HepG2 (cell line): Measurements from ENCODE around the gene NTM. TPM values are rescaled to one million over a fixed set of nuclear protein-coding genes. Genes with fewer than 3 reads are reported as not detected.

Experiments used
- ATAC-seq: fragments of 200-7000 bp; cut with Tn5 transposase; 3 replicates; pipeline ENCODE4 v1.9.1; 2020; ENCODE audit warnings: mild to moderate bottlenecking, moderate library complexity
- BruUV-seq: library from RNA; stranded (reverse); fragments of 400-500 nt; replicated peaks from 2 replicates; lab custom pipeline; 2021; lab: Mats Ljungman, UMichigan
- CTCF ChIA-PET: fragments of 300-600 bp; formaldehyde crosslinking; extraction: SDS; loops from one replicate; lab custom pipeline; 2021; ENCODE audit warnings: low total read pairs, inconsistent platforms, low intra/inter-chr PET ratio; lab: Yijun Ruan, JAX
- POLR2A ChIA-PET: fragments of 350-600 bp; sonication (Branson Sonifier 250); formaldehyde crosslinking; loops from one replicate; lab custom pipeline; 2020; ENCODE audit warnings: antibody characterized with exemption, inconsistent platforms; lab: Yijun Ruan, JAX
- DNase-seq: peaks from one replicate; pipeline ENCODE4 v3.0.0-alpha.2; 2015; ENCODE audit warnings: low spot score
- FAIRE-seq: peaks from 3 replicates; lab custom pipeline; 2011; peaks lifted over from hg19 to GRCh38; lab: Jason Lieb, UNC
- H2AFZ ChIP-seq: one replicate; pipeline ENCODE4 v1.6.1; 2011; ENCODE audit warnings: low read length, inconsistent platforms
- H3K27ac ChIP-seq: fragments of 300-600 bp; 3 replicates; pipeline ENCODE4 v1.8.0; 2011; ENCODE audit warnings: mixed run types, mild to moderate bottlenecking, mixed read lengths, low read length, inconsistent platforms; ENCODE audit not compliant: insufficient read depth; ENCODE audit errors: extremely low read length
- H3K27me3 ChIP-seq, 2 experiments: fragments of 200-600 bp in 1 of 2; 2 replicates in 1 of 2; 3 replicates in 1 of 2; pipeline versions ENCODE4 v1.6.0 to v1.8.0; 2011; ENCODE audit warnings: low read length in 2 of 2, mild to moderate bottlenecking in 2 of 2, moderate library complexity in 2 of 2, inconsistent platforms in 1 of 2; ENCODE audit not compliant: insufficient read depth in 2 of 2, control insufficient read depth in 1 of 2
- H3K36me3 ChIP-seq, 2 experiments: fragments of 200-600 bp in 1 of 2; replicated peaks in 1 of 2; 2 replicates in 1 of 2; 3 replicates in 1 of 2; pipeline versions ENCODE4 v1.5.1 to v1.8.0; 2011; ENCODE audit warnings: low read length in 2 of 2, inconsistent platforms in 1 of 2; ENCODE audit not compliant: insufficient read depth in 2 of 2, control insufficient read depth in 1 of 2
- H3K4me1 ChIP-seq: 2 replicates; pipeline ENCODE4 v1.5.1; 2012; ENCODE audit warnings: low read length, inconsistent platforms; ENCODE audit not compliant: insufficient read depth
- H3K4me2 ChIP-seq: 2 replicates; pipeline ENCODE4 v1.6.0; 2011; ENCODE audit warnings: low read depth, low read length, inconsistent platforms
- H3K4me3 ChIP-seq, 3 experiments: fragments of 200-600 bp in 1 of 3; sonication (generic), shearing (Covaris generic) in 1 of 3; replicated peaks in 1 of 3; 2 replicates each; pipeline ENCODE4 v1.5.1; 2011 to 2016; ENCODE audit warnings: low read length in 3 of 3, inconsistent platforms in 2 of 3, low read depth in 2 of 3, mild to moderate bottlenecking in 2 of 3, control low read depth in 1 of 3, mixed read lengths in 1 of 3; ENCODE audit not compliant: insufficient read depth in 1 of 3
- H3K79me2 ChIP-seq: one replicate; pipeline ENCODE4 v1.6.1; 2011; ENCODE audit warnings: low read length, inconsistent platforms; ENCODE audit not compliant: insufficient read depth
- H3K9ac ChIP-seq: 2 replicates; pipeline ENCODE4 v1.6.0; 2011; ENCODE audit warnings: mild to moderate bottlenecking, low read depth, low read length, inconsistent platforms; ENCODE audit not compliant: insufficient read depth
- H3K9me3 ChIP-seq: 2 replicates; pipeline ENCODE4 v1.5.1; 2012; ENCODE audit warnings: mild to moderate bottlenecking, low read length
- H4K20me1 ChIP-seq: 2 replicates; pipeline ENCODE4 v1.6.0; 2011; ENCODE audit warnings: inconsistent platforms, mild to moderate bottlenecking, low read length, moderate library complexity; ENCODE audit not compliant: insufficient read depth
- ARID3A ChIP-seq: IDR thresholded peaks from 2 replicates; pipeline ENCODE4 v1.6.1; 2012; ENCODE audit warnings: low read depth, low read length, improper control_type of control experiment
- CBX1 ChIP-seq: IDR thresholded peaks from one replicate; pipeline ENCODE4 v1.6.1; 2016; ENCODE audit warnings: antibody characterized with exemption, low read depth
- ETV6 ChIP-seq: sonication (generic); formaldehyde crosslinking; conservative IDR thresholded peaks from 2 replicates; pipeline ENCODE4 v1.4.0; 2020; ENCODE audit warnings: missing genetic modification reagents
- FIP1L1 ChIP-seq: fragments of 200-400 bp; formaldehyde crosslinking; IDR thresholded peaks from 2 replicates; pipeline ENCODE4 v1.6.1; 2018; ENCODE audit warnings: low read depth, mild to moderate bottlenecking, low read length, moderate library complexity, borderline replicate concordance; ENCODE audit not compliant: insufficient read depth
- HNRNPLL ChIP-seq: fragments of 200-400 bp; formaldehyde crosslinking; IDR thresholded peaks from 2 replicates; pipeline ENCODE4 v1.6.1; 2017; ENCODE audit warnings: mild to moderate bottlenecking, low read depth, low read length; ENCODE audit not compliant: poor library complexity, severe bottlenecking
- KLF9 ChIP-seq: IDR thresholded peaks from 2 replicates; pipeline ENCODE4 v1.6.1; 2016; ENCODE audit warnings: low read depth
- MEIS2 ChIP-seq: sonication (generic); formaldehyde crosslinking; IDR thresholded peaks from 2 replicates; pipeline ENCODE4 v1.9.0; 2021; ENCODE audit warnings: mild to moderate bottlenecking, missing genetic modification reagents
- ZNF20 ChIP-seq: sonication (generic); formaldehyde crosslinking; IDR thresholded peaks from 2 replicates; pipeline ENCODE4 v1.4.0; 2020; ENCODE audit warnings: mild to moderate bottlenecking, moderate library complexity, missing genetic modification reagents
- ZNF234 ChIP-seq: sonication (generic); formaldehyde crosslinking; conservative IDR thresholded peaks from 2 replicates; pipeline ENCODE4 v1.5.1; 2020; ENCODE audit warnings: mild to moderate bottlenecking, missing genetic modification reagents
- ZNF558 ChIP-seq: sonication (generic); formaldehyde crosslinking; IDR thresholded peaks from 2 replicates; pipeline ENCODE4 v1.9.0; 2022; ENCODE audit warnings: mild to moderate bottlenecking, missing genetic modification reagents, borderline replicate concordance
- ZNF724P ChIP-seq: sonication (generic); formaldehyde crosslinking; IDR thresholded peaks from 2 replicates; pipeline ENCODE4 v1.8.0; 2022; ENCODE audit warnings: missing genetic modification reagents, borderline replicate concordance
- WGBS: methylation state at CpG from one replicate; pipeline ENCODE4 v1.1.6; 2017; ENCODE audit warnings: low lambda C conversion rate; 5-methylcytosine and 5-hydroxymethylcytosine counted together
- in situ Hi-C: cut with HindIII; loops from 2 replicates; pipeline ENCODE4 v1.10.0; 2017; ENCODE audit warnings: low pct_unique_long_range_greater_than_20kb; ENCODE audit not compliant: extremely low pct_ligation_motif_present
- intact Hi-C: fragments of 100-400 bp; cut with micrococcal nuclease; formaldehyde crosslinking; loops from one replicate; pipeline ENCODE4 v1.10.0; 2022; ENCODE audit not compliant: unreplicated experiment
- polyA plus RNA-seq, 8 experiments: library from polyadenylated mRNA; depleted of rRNA in 3 of 8; stranded (reverse) in 7 of 8; unstranded in 1 of 8; fragments of >200 nt; fragmentation: Illumina TruSeq in 4 of 8; extraction: Trizol in 4 of 8; gene quantifications; 2 replicates each; pipeline versions ENCODE4 v1.2.1 to v1.2.3, GENCODE V29; 2011 to 2016; ENCODE audit warnings: low read depth in 4 of 8, missing spikeins in 1 of 8, mixed read lengths in 1 of 8; ENCODE audit not compliant: insufficient read depth in 1 of 8
- total RNA-seq, 5 experiments: library from RNA; depleted of rRNA; stranded (reverse); fragments of >200 nt; fragmentation: Illumina TruSeq; extraction: Trizol; gene quantifications; 2 replicates each; pipeline ENCODE4 v1.2.3, GENCODE V29; 2016; ENCODE audit warnings: low read depth in 1 of 5
- TF ChIP-seq, protein P1 (sequence below): sonication (generic); formaldehyde crosslinking; IDR thresholded peaks from 2 replicates; pipeline ENCODE4 v1.5.0; 2020; ENCODE audit warnings: mild to moderate bottlenecking, missing genetic modification reagents
- TF ChIP-seq, protein P2 (sequence below), 2 experiments: sonication (generic) in 1 of 2; formaldehyde crosslinking in 1 of 2; IDR thresholded peaks; 2 replicates each; pipeline versions ENCODE4 v1.6.1 to v1.9.0; 2014 to 2022; ENCODE audit warnings: antibody characterized with exemption in 1 of 2, borderline replicate concordance in 1 of 2, inconsistent platforms in 1 of 2, low read depth in 1 of 2, missing genetic modification reagents in 1 of 2

NTM gene
- total and polyA plus RNA-seq, 2 of the 13 experiments (the other 11 are each of a cell fraction or from before 2014, with no cell fraction given): not detected

DNA sequence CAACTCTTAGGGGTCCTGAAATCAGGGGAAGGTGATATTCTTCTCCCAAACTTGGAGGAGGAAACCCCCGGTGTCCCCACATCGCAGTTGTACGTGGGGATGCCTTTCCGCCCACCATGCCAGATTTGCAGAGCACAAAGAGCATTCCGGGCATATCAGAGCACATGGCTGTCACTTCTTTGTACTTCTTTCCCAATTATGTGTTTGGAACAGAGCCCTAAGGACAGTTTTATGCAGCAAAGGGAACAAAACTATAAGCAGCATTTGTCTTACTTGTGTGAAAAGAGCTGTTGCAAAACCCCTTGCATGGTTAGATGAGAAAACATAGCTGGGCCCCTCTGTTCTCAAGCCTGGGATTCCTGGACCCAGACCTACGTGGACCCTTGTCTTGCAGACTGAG, 41.2 kb downstream of the NTM start (continued):
- TF ChIP-seq ZNF234 (CRISPR knock-in tag) (no peak), ZNF724P (no peak)
- TF ChIP-seq, all 625 proteins: peak for 0

DNA sequence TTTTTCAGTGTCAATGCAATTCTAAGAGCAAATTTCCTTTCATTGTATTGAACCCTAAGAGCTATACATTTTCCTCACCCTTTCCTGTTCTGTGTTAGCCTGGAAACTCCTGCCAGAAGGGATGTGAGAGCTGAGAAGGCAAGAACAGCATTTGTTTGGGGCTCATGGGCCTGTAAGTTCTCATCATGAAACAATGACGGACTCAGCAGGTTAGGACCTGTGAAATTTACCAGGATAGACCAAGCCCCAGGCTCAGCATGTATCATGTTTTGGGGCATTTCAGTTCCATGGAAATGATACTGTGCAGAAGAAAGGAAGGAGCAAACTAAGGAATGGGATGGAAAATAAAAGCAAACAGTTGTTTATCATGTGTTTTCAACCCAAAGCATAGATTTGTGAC, 41.6 kb downstream of the NTM start:
- DNase-seq (no peak), ATAC-seq (no peak), FAIRE-seq (no peak)
- no peak overlapping the region for H3K27ac ChIP-seq
- H3K79me2 ChIP-seq: no peaks in the 10 kb centered on the region
- H3K36me3 ChIP-seq: no peaks in the 10 kb centered on the region
- H3K9ac ChIP-seq: no peak overlapping the region
- CTCF ChIA-PET: no interaction called here
- H3K4me2 ChIP-seq: no peak overlapping the region
- H3K27me3 ChIP-seq: no peaks in the 10 kb centered on the region
- BruUV-seq: no TSS peak
- no peak overlapping the region for H3K4me3 ChIP-seq
- H3K4me1 ChIP-seq: no peaks in the 10 kb centered on the region
- 0% methylated on average over 1 of the region's 1 CpG for WGBS
- H4K20me1 ChIP-seq: no peaks in the 10 kb centered on the region
- no peak overlapping the region for H2AFZ ChIP-seq
- no peaks in the 10 kb centered on the region for H3K9me3 ChIP-seq
- POLR2A ChIA-PET: no interaction called here
- intact Hi-C loops: no loop called here
- in situ Hi-C loops: loop anchor here (10.0 kb wide), 1 partner anchor 263 kb away; no protein-coding TSS in a partner anchor
- TF ChIP-seq ZNF20 (no peak), ETV6 (CRISPR knock-in tag) (no peak), CBX1 (no peak), ARID3A (no peak), HNRNPLL (no peak), KLF9 (CRISPR knock-in tag) (no peak), ZNF558 (CRISPR knock-in tag) (no peak), MEIS2 (CRISPR knock-in tag) (no peak), FIP1L1 (no peak)
- TF ChIP-seq, protein P1, sequence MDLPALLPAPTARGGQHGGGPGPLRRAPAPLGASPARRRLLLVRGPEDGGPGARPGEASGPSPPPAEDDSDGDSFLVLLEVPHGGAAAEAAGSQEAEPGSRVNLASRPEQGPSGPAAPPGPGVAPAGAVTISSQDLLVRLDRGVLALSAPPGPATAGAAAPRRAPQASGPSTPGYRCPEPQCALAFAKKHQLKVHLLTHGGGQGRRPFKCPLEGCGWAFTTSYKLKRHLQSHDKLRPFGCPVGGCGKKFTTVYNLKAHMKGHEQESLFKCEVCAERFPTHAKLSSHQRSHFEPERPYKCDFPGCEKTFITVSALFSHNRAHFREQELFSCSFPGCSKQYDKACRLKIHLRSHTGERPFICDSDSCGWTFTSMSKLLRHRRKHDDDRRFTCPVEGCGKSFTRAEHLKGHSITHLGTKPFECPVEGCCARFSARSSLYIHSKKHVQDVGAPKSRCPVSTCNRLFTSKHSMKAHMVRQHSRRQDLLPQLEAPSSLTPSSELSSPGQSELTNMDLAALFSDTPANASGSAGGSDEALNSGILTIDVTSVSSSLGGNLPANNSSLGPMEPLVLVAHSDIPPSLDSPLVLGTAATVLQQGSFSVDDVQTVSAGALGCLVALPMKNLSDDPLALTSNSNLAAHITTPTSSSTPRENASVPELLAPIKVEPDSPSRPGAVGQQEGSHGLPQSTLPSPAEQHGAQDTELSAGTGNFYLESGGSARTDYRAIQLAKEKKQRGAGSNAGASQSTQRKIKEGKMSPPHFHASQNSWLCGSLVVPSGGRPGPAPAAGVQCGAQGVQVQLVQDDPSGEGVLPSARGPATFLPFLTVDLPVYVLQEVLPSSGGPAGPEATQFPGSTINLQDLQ (CRISPR knock-in tag): no peak
- TF ChIP-seq, protein P2, sequence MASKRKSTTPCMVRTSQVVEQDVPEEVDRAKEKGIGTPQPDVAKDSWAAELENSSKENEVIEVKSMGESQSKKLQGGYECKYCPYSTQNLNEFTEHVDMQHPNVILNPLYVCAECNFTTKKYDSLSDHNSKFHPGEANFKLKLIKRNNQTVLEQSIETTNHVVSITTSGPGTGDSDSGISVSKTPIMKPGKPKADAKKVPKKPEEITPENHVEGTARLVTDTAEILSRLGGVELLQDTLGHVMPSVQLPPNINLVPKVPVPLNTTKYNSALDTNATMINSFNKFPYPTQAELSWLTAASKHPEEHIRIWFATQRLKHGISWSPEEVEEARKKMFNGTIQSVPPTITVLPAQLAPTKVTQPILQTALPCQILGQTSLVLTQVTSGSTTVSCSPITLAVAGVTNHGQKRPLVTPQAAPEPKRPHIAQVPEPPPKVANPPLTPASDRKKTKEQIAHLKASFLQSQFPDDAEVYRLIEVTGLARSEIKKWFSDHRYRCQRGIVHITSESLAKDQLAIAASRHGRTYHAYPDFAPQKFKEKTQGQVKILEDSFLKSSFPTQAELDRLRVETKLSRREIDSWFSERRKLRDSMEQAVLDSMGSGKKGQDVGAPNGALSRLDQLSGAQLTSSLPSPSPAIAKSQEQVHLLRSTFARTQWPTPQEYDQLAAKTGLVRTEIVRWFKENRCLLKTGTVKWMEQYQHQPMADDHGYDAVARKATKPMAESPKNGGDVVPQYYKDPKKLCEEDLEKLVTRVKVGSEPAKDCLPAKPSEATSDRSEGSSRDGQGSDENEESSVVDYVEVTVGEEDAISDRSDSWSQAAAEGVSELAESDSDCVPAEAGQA (IDR thresholded peaks at IDR 0.05; ENCODE audit: low read depth): no peak
- TF ChIP-seq, protein P2 (CRISPR knock-in tag; IDR thresholded peaks at IDR 0.05; ENCODE audit: borderline replicate concordance): no peak
